ENCODE measurements around the gene GRIK2.

- TF ChIP-seq CTCF (conservative IDR thresholded peaks at IDR 0.05 in 1 of 2, IDR thresholded peaks at IDR 0.05 in 1 of 2; ENCODE audit: extremely low read depth in 1 of 2, insufficient read depth in 1 of 2, low read depth in 1 of 2, low read length in 2 of 2), result no peak
- no peak for TF ChIP-seq EZH2 (IDR thresholded peaks at IDR 0.05; ENCODE audit: borderline replicate concordance, low read length)
Observed at GRCh38 chr6:101517632-101518031, 124.1 kb downstream of the GRIK2 start.

All from mammary epithelial cell (primary cell).